Left lung (tissue), 10 donors: ENCODE measurements around the gene CHST13. TPM values are rescaled to one million over a fixed set of nuclear protein-coding genes. Genes with fewer than 3 reads are reported as not detected.
A peak's percentile ranks its signal among the peaks of the same experiment; 100 is the strongest.

ENCODE experiments used
- ATAC-seq: fragments of 200-7000 bp; cut with Tn5 transposase; one replicate; pipeline ENCODE4 v1.9.1; 2020; ENCODE audit warnings: moderate library complexity
- DNase-seq, 4 donors: peaks; one replicate each; pipeline ENCODE4 v3.0.0-alpha.2; 2013 to 2020
- H3K27ac ChIP-seq, 2 donors: fragments of 200-600 bp; sonication (generic) in 1 of 2; one replicate each; pipeline versions ENCODE4 v1.5.0 to v1.8.0; 2020 to 2021
- H3K27me3 ChIP-seq, 2 donors: fragments of 200-600 bp; sonication (generic) in 1 of 2; one replicate each; pipeline versions ENCODE4 v1.5.0 to v1.8.0; 2020 to 2021
- H3K36me3 ChIP-seq, 2 donors: fragments of 200-600 bp; sonication (generic) in 1 of 2; one replicate each; pipeline versions ENCODE4 v1.5.0 to v1.8.0; 2020 to 2021
- H3K4me1 ChIP-seq, 2 donors: fragments of 200-600 bp; one replicate each; pipeline ENCODE4 v1.8.0; 2021
- H3K4me3 ChIP-seq, 2 donors: fragments of 200-600 bp; sonication (generic) in 1 of 2; one replicate each; pipeline versions ENCODE4 v1.5.0 to v1.8.0; 2020 to 2021; ENCODE audit warnings: mild to moderate bottlenecking in 1 of 2
- H3K9me3 ChIP-seq, 2 donors: fragments of 200-600 bp; sonication (generic) in 1 of 2; one replicate each; pipeline versions ENCODE4 v1.5.0 to v1.8.0; 2020 to 2021
- CTCF ChIP-seq, 2 donors: fragments of 200-600 bp; sonication (generic) in 1 of 2; IDR thresholded peaks; one replicate each; pipeline versions ENCODE4 v1.5.0 to v1.8.0; 2021; ENCODE audit warnings: antibody characterized with exemption in 2 of 2
- intact Hi-C, 2 donors: fragments of 100-400 bp; cut with DNase I; formaldehyde crosslinking; loops; one replicate each; pipeline versions ENCODE4 v1.11.2 to v1.14.2; 2022
- polyA plus RNA-seq, 6 donors: library from polyadenylated mRNA; unstranded; fragments of 120-200 nt; gene quantifications; one replicate each; pipeline ENCODE4 v1.2.1, GENCODE V29; 2013; ENCODE audit not compliant: insufficient read length in 6 of 6
- total RNA-seq, 2 donors: library from RNA; stranded (reverse); fragmentation: NEBNext Ultra II Directional; extraction: Animal tissue kit (Norgen Biotek cat#: 25700); gene quantifications; one replicate each; pipeline ENCODE4 v1.2.1, GENCODE V29; 2021
- donor health status: DM: no; HTN: yes; CAD: no.
- donor health status: DM: no; HTN: no; CAD: no.

Gene CHST13
- total and polyA plus RNA-seq, 8 donors: 0.11 to 3.0 (median 0.24) TPM

GRCh38 chr3:126522363-126522788, 1.6 kb upstream of the CHST13 start:
- Histone ChIP-seq H3K27me3 (peaks cover 15 to 54% of the 10 kb centered on the region in 2 donors), H3K27ac (no peak overlapping the region), H3K4me1 (peaks cover 0 to 20% of the 10 kb centered on the region in 2 donors), H3K36me3 (no peaks in the 10 kb centered on the region), H3K4me3 (no peak overlapping the region), H3K9me3 (no peaks in the 10 kb centered on the region)
- DNase-seq (peak; percentile 49 to 71 (median 62)), ATAC-seq (peak; percentile 66)
- intact Hi-C loops: no loop called here
- peak; percentile 94 to 96 for TF ChIP-seq CTCF (IDR thresholded peaks at IDR 0.05)

GRCh38 chr3:126524429-126524988, 554 bp downstream of the CHST13 start:
- Histone ChIP-seq H3K27me3 (peaks cover 15 to 42% of the 10 kb centered on the region in 2 donors), H3K9me3 (no peaks in the 10 kb centered on the region), H3K27ac (peak overlapping the region in 1 of 2 donors; percentile 61), H3K4me3 (peak overlapping the region; percentile 22 to 49), H3K4me1 (peaks cover 0 to 41% of the 10 kb centered on the region in 2 donors), H3K36me3 (no peaks in the 10 kb centered on the region)
- DNase-seq: peak in 1 of 4 donors; percentile 42
- intact Hi-C loops: no loop called here
- ATAC-seq: peak; percentile 12
- no peak for TF ChIP-seq CTCF (IDR thresholded peaks at IDR 0.05)

DNA sequence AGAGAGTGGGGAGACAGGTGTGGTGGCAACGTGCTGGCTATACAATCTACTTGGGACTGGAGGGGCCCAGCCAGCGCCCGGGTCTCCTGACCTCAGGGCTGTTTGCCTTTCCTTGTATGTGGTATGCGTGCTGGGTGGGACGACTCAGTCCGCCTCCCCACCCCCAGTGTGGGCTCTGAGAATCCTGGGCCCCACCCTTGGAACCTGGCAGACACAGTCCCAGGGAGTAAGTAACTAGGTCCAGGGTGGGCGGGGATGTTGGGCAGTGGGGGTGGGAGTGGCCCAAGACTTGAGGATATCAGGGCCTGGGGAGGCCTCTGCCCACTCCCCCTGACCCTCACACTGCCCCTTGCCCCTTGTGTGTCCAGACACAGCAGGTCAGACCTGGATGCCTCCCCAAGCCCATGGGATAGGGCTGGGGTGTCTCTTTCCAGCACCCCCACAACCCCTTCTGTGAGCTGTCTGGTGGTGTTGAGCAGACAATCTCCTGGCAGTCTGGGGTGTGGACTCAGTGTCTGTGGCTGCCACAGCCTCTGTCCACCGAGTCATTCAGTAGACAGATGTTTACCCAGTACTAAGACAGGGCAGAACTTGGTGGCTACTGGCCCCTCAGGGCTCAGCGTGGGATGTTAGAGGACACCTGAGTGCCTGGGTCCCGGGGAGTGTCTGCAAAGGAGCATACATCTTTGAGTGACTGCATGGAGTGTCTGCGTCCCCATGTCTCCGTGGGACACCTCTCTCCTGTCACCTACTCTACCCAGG, 1.3 kb downstream of the CHST13 start:
- H3K4me1 ChIP-seq: peaks cover 0 to 49% of the 10 kb centered on the region in 2 donors
- DNase-seq (peak in 1 of 4 donors; percentile 22), ATAC-seq (no peak)
- no peaks in the 10 kb centered on the region for H3K36me3 ChIP-seq
- no peaks in the 10 kb centered on the region for H3K9me3 ChIP-seq
- no peak for TF ChIP-seq CTCF (IDR thresholded peaks at IDR 0.05)
- no peak overlapping the region for H3K27ac ChIP-seq
- peak overlapping the region in 1 of 2 donors; percentile 49 for H3K4me3 ChIP-seq
- peaks cover 15 to 42% of the 10 kb centered on the region in 2 donors for H3K27me3 ChIP-seq
- intact Hi-C loops: no loop called here

- peaks cover 0 to 57% of the 10 kb centered on the region in 2 donors for H3K4me1 ChIP-seq
- DNase-seq (peak in 1 of 4 donors; percentile 24), ATAC-seq (no peak)
- H3K27me3 ChIP-seq: peaks cover 15 to 42% of the 10 kb centered on the region in 2 donors
- intact Hi-C loops: no loop called here
- no peak for TF ChIP-seq CTCF (IDR thresholded peaks at IDR 0.05)
- no peak overlapping the region for H3K4me3 ChIP-seq
- no peaks in the 10 kb centered on the region for H3K36me3 ChIP-seq
- H3K27ac ChIP-seq: no peak overlapping the region
- H3K9me3 ChIP-seq: no peaks in the 10 kb centered on the region
Observed at GRCh38 chr3:126525853-126526667, 2.1 kb downstream of the CHST13 start.

GRCh38 chr3:126526668-126527005, 2.7 kb downstream of the CHST13 start:
- ATAC-seq: no peak
- intact Hi-C loops: no loop called here
- Histone ChIP-seq H3K27ac (no peak overlapping the region), H3K4me1 (peaks cover 0 to 59% of the 10 kb centered on the region in 2 donors), H3K9me3 (no peaks in the 10 kb centered on the region), H3K27me3 (peaks cover 15 to 42% of the 10 kb centered on the region in 2 donors), H3K4me3 (no peak overlapping the region), H3K36me3 (no peaks in the 10 kb centered on the region)
- peak in 1 of 4 donors; percentile 20 for DNase-seq
- TF ChIP-seq CTCF (IDR thresholded peaks at IDR 0.05): no peak
